HG02970 (cell line): ENCODE results near the gene RNF217.

ENCODE experiments used
- ATAC-seq: cut with Tn5 transposase; IDR thresholded peaks from one replicate; pipeline ENCODE4 v1.9.1; 2021; ENCODE audit warnings: mild to moderate bottlenecking, moderate library complexity, moderate number of reproducible peaks; ENCODE audit not compliant: unreplicated experiment, low FRiP score

The RNF217 gene

DNA sequence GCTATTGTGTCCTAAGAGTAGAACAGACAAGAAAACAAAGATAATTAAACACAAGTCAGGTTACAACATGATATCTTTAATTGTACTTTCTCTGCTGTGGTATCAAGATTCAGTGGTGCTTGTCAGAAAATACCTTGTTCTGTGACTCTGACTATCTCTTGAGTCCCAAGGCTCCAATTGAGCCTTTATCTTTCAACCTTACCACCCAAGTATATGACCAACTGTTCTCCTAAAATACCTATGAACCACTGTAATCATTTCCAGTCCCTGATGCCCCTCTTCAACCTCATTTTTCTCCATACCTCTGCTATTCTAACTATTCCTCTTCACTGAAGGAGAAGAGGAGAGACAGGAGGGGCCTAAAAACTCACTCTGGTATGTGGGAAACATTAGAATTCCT, 124.5 kb downstream of the RNF217 start:
- no peak for ATAC-seq

DNA sequence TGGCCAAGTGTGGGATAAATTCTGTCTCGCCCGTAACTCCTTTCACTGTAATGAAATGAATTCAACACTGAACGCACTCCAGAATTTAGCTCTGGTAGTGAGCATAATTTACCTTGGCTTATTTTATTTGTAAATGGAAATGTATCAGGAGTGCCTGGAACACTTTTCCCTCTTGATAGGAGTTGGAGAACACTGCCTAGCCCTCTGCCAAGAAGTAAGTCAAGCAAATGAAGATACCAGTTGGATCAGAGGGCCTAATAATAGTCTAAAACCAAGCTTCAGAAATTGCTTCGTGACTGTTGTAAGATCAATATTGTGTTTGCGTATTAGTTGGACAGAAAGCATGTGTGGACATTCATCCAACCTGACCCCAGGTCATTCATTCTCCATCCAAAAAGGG, 126.7 kb downstream of the RNF217 start:
- no peak for ATAC-seq

DNA sequence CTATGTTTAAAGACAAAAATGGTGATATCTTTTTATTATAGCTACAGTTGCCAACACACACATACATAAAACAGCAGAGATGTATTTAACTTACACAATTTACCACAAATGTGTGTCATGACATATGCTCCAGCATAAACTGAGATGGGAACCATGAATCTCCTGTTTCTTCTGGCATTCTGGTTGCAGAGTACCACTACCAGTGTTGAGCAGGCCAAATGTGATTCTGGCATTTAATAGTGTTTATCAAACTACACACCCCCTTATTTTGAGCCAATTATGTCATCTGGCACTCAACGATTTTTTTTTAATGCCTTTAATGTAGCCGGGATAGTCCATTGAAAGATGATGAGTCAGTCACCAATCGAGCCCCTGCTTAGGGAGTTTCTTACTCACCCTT, 132.3 kb downstream of the RNF217 start:
- ATAC-seq, result no peak

DNA sequence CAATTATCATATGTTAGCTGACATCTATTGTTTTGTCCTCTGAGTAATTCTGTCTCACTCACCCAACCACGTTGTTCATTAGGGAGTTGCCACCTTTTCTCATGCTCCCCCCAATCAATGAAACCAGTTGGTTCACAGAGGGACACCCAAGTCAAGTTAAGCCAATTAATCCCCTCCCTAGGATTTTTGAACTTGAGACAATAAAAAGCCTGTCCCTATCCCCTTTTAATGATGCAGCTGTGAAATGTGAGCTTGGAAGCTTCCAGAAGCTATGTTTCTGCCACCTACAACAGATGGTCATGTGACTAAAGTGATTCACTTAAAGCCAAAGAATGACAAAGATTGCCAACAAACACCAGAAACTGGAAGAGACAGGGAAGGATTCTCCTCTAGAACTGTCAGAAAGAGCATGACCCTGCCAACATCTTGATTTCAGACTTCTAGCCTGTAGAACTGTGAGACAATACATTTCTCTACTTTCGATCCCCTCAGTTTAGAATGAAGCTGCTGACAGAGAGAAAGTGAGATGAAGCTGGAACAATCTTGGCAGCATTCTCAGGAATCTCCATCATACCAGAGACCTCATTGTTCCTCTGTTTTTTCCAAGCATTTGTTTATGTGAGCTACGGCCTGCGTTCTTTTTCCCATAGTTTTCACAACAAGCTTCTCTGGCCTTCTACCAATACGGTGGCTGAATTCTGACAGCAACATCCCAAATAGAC, 133.5 kb downstream of the RNF217 start:
- no peak for ATAC-seq

DNA sequence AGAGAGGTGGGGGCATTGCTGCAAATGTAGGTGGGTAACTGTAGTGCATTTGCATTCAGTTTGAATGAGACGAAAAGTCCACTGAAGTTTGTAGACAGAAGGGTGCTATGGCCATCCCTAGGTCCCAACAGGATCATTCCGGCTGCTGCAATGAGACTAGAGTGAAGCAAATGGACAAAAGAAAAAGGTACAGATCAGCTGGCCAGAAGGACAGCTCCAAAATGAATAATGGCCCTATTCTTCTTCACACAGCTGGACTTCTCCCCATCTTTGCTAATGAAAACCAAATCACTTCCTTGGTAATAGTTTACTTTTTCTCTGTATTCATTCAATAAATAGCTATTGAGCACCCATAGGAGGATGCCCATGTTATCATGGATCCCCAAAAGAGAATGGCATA, 134.9 kb downstream of the RNF217 start:
- no peak for ATAC-seq

DNA sequence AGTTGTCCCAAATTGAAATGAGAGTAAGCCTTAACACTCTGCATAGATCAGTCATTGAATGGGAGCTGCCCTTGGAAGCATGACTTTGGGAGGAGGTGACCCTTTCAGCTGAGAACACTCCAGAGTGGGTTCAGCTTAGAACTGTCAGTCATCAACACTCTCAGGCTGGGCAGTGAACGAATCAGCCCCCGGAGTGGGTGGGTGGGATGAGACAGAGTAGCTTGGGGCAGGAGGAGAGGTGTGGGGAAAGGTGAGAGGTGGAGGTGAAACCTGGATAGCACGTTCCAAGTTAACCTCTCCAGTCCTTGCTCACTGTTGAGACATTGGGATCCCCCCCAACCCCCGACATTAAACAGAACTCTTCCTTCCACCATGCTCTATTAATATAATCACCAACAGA, 136.0 kb downstream of the RNF217 start:
- ATAC-seq, result no peak

DNA sequence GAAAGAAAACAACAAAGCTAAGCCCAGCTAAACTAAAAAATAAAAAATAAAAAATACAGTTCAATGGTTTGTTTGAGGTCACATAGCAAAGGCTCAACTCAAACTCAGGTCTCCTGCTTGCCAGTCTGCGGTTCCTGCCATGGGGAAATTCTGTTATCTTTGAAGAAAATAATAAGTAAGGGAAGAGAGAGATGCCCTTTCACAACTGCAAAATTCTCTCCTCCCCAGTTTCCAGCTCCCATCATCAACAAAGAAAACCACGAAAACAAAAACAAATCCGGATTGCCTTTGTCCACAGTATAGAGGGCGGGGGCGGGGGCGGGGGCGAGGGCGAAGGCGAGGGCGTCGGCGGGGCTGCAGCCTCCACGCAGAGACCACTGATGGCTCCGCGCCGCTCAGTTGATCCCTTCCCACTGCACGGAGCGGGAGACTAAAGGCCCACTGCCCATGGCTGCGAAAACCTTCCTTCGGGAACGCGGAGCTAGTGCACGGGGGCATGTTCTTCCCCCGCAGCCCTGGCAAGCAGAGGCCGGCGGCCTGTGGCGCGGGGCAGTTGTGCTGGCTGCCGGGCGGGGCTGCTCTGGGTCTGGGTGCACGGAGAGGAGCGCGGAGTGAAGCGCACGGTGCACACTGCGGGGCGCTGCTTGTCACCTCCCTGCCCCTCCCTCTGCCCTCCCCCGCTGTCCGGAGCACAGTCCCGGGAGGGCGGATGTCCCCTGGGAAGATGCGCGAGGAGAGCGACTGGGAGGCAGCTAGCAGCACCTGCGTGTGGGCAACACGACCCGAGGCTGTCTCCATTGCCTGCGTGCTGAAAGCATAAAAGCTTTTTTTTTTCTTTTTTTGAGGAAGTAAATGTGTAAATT, 137.2 kb downstream of the RNF217 start:
- no peak for ATAC-seq

DNA sequence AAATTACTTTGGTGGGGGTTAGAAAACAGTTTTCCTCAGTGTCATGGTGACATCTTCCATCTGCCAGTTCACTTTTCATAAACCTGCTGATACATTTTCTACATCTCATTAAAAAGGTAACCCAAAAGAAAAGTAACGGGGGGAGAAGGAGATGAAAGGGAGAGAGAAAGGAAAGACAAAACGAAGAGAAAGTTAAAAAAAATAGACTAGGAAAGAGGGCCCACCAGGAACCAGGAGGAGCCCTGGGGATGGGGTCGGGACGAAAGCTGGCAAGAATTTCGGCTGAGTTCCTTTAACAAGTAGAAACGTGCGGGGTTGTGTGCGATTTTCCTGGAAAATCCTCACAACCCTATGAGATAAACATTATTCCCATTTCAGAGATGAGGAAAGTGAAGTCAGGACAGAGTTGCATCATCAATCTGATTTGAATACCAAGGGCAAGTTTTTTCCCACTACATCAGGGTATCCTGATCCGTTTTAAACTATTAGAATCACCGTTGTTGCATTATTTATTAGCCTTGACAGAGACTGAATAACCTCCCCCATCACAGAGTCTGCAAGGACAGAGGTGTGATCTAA, 137.9 kb downstream of the RNF217 start:
- no peak for ATAC-seq

DNA sequence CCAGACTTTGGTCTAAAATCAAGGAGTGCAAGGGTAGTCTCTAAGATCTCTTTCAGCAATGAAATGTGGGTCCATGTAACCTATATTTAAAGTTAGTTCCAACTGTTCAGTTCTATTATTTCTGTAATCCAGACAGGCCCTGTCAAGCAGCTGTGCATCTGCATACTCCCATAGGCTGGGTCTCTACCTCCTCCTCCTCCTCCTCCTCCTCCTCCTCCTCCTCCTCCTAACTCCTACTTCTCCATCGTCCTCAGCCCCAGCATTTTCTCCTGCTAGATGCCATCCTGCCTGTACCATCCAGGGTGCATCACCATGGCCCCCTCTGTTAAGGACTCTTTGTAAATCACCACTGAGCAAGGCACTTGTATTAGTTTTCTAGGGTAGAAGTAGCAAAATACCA, 138.9 kb downstream of the RNF217 start:
- ATAC-seq, result no peak

DNA sequence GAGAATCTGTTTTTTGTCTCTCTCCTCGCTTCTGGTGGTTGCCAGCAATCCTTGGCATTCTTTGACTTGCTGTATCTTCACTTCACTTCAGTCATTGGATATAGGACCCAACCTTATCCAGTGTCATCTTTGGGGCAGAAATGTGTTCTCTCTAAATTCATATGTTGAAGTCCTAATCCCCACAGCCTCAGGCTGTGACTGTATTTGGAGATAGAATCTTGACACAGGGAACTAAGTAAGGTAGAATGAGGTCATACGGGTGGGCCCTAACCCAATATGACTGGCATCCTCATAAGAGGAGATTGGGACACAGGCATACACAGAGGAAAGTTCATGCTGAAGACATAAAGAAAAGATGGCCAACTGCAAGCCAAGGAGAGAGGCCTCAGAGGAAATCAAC, 139.4 kb downstream of the RNF217 start:
- ATAC-seq, result no peak

DNA sequence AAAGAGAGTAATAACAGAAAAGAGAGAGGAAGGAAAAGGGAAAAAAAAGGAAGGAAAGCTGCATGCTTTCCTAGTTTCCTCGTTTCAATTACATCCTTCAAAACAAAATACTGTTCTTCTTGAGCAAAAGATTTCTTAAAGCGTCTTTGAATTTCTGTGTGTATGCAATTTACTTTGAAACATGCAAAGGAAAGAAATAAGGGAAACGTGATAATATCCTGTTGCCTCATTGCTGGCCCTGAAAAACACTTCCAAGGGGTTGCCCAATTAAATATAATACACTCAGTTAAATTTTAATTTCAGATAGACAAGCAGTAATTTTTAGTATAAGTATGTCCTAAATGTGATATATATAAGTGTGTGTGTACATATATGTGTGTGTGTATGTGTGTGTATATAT, 140.2 kb downstream of the RNF217 start:
- no peak for ATAC-seq

DNA sequence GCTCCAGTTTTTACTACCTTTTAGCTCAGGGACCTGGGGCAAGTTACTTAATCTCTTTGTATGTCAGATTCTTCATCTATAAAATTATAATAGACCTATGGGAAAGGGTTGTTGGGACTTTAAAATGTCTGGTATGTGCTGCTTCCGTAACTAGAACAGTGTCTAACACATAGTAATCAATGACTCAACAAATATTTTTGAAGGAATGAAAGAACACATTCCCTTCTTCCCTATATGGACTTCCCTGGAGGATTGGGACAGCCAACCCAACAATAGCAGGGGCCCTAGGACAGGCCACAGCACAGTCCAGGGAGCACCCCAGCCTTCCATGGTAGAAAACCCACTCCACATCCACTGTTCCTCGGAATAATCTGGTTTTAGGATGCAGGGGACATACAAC, 140.7 kb downstream of the RNF217 start:
- no peak for ATAC-seq

DNA sequence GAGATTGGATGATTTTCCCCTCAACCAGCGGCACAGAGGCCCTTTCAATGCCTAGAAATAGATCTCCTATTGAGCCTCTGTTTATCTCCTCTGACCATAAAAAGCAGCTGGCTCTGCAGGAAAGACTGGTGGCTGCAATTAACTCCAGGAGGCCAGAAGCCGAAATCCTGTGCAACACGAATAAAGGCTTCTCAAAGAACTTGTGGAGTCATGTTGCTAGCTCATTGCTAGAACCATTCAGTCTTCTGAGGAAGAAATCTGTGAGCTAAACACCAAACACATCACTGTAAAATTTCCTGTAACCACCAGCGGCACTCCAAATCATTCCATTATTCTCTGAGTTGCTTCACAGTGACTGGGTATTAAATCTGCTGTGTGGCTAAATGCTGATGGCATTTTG, 142.2 kb downstream of the RNF217 start:
- ATAC-seq, result no peak

DNA sequence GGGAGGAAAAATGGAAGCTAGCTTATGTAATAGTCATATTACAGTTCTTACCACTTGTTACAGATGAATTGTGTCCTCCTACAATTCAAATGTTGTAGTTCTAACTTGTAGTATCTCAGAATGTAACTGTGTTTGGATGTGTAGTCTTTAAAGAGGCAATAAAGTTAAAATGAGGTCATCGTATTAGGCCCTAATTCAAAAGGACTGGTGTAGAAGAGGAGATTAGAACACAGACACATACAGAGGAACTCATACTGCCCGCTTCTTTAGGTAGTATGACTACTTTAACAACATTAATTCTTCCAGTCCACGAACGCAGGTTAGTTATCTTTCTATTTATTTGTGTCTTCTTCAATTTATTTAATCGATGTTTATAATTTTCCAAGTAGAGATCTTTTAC, 144.8 kb downstream of the RNF217 start:
- no peak for ATAC-seq

DNA sequence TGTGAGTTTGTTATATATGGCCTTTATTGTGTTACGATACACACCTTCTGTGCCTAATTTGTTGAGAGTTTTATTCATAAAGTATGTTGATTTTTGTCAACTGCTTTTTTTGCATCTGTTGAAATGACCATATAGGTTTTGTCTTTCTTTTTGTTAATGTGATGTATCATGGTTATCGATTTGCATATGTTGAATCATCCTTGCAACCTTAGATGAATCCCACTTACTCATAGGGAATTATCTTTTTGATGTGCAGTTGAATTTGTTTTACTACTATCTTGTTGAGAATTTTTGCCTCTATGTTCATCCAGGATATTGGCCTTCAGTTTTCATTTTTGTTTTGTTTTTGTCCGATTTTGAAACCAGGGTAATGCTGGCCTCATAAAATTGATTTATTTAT, 145.7 kb downstream of the RNF217 start:
- no peak for ATAC-seq

DNA sequence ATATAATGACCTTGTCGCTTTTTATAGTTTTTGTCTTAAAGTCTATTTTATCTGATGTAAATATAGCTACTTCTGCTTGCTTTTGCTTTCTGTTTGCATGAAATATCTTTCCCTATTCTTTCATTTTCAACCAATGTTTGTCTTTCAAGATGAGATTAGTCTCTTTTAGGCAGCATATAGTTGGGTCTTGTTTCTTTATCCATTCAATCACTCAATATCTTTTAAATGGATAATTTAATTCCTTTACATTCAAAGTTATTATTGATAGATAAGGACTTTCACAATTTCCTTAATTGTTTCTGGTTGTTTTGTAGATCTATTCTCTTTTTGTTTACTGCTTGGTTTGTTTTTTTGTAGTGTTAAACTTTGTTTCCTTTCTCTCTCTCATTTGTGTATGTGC, 147.8 kb downstream of the RNF217 start:
- ATAC-seq, result no peak

DNA sequence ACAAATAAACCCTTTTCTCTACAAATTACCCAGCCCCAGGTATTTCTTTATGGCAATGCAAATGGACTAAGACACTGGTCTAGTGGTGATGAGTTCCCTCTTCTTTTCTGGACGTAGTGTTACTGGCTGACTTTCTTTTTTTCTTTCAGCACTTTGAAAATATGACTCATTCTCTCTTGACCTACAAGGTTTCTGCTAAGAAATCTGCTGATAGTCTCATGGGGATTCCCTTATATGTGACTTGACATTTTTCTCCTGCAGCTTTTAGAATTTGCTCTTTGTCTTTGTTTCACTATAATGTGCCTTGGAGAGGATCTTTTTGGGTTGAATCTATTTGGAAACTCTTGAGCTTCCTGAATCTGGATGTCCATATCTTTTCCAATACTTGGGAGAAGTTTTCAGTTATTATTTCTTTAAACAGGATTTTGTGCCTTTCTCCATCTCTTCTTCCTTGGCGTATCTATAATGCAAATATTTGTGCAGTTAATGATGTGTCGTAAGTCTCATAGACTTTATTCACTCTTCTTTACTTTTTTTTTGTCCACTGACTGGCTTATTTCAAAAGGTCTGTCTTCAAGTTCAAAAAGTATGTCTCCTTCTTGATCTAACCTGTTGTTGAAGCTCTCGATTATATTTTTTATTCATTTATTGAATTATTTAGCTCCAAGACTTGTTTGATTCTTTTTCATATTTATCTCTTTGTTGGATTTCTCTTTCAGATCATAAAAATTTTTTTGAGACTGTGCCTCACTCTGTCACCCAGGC, 149.2 kb downstream of the RNF217 start:
- no peak for ATAC-seq

DNA sequence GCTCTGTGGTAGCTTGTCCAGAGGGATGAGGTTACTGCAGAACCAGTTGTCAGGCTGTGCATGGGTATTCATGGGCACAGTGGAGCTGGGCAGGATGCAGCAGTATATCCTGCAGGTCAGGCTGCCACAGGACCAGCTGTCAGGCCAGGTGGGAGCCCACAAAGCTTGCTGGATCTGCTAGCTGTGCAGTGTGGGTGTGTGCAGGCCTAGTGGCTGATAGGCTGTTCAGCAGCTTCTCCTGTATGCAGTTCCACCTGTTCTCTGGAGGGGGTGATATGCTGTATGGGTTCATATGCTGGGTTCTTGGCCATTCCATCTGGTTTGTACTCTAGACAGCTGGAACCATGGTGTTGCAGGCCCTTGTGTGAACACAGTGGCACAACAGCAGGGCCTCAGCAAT, 150.7 kb downstream of the RNF217 start:
- no peak for ATAC-seq

DNA sequence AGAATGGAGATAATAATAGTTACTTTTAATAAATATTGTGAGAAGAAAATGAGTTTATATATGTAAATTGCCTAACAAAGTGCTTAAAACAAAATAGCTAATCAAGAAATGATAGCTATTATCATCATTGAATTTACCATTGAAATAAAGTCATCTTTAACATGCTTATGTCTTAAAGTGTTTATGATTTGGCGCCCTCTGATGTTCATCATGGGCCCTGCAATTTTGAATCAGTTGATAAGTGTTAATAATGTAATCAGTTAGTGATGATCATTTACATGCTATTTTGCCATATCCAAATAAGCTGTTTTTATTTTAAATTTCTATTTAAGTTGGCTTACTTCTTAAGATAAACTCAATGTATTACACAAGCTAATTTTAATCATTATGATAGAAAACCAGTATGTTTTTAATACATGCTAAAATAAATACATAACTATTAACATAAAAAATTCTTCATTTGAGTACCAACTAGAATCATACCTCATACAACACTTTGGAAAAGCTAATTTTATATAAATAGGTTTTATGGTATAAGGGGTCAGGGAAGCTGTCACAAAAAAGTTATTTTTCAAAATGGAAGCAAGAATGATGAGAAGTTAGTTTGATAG, 152.1 kb downstream of the RNF217 start:
- ATAC-seq, result no peak

DNA sequence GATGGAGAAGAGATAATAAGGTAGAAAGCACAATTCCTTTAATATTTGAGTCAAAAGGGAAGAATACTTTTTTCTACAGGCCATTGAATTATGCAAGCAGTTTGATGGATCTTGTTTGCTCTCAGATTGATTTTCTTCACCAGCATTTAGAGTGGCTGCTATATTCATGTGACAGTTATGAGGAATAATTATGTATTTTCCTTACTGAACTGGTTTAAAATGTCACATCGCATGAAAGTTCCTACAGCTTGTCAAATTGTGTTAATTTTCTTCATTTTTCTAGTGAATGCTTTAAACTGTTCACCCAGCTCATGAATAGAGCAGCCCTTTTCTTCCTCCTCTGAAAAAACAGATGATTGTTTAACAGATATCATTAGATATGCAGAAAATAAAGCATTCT, 153.9 kb downstream of the RNF217 start:
- no peak for ATAC-seq

DNA sequence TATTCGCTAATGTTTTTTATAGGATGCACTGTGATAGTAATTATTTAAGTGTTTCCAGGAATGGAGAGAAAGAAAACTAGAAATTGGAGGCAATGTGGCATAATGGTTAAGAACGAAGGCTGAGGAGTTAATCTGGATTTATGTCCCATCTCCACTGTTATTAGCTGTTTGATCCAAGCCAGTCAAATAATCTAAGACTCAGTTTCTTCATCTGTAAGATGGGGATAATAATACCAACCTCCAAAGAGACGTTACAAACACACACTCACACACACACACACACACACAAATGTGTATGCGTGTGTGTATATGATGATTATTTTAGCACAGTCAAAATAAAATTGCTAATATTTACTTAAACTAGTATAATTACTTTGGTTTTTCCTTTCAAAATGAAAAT, 154.5 kb downstream of the RNF217 start:
- no peak for ATAC-seq
